CD14-positive monocyte (primary cell): ENCODE data around the gene SNRPD3. TPM values are rescaled to one million over a fixed set of nuclear protein-coding genes. Genes with fewer than 3 reads are reported as not detected.
A peak's percentile ranks its signal among the peaks of the same experiment; 100 is the strongest.
"Not testable (repeated sequence)": the region's sequence is repeated elsewhere in the genome, so short reads cannot be mapped to it uniquely, and the experiment has no call there.

Source experiments
- DNase-seq, 3 donors: peaks; one replicate each; pipeline ENCODE4 v3.0.0-alpha.2; 2011 to 2022
- H2AFZ ChIP-seq: 2 replicates; pipeline ENCODE4 v1.6.0; 2012; ENCODE audit warnings: mild to moderate bottlenecking, low read depth, low read length, inconsistent platforms; ENCODE audit not compliant: insufficient read depth, poor library complexity, severe bottlenecking
- H3K27ac ChIP-seq, 2 donors: 1 replicate in 1 of 2; 2 replicates in 1 of 2; pipeline ENCODE4 v1.5.1; 2012 to 2013; ENCODE audit warnings: low read length in 2 of 2, control low read depth in 1 of 2, inconsistent platforms in 1 of 2, low read depth in 1 of 2, mild to moderate bottlenecking in 1 of 2
- H3K27me3 ChIP-seq, 2 donors: one replicate each; pipeline versions ENCODE4 v1.6.0 to v1.6.1; 2011 to 2013; ENCODE audit warnings: low read length in 2 of 2; ENCODE audit not compliant: control insufficient read depth in 2 of 2, insufficient read depth in 2 of 2
- H3K36me3 ChIP-seq, 2 donors: replicated peaks in 1 of 2; 1 replicate in 1 of 2; 2 replicates in 1 of 2; pipeline versions ENCODE4 v1.5.1 to v1.6.1; 2012 to 2013; ENCODE audit warnings: low read length in 2 of 2, control low read depth in 1 of 2, inconsistent platforms in 1 of 2, mild to moderate bottlenecking in 1 of 2; ENCODE audit not compliant: insufficient read depth in 2 of 2, control insufficient read depth in 1 of 2
- H3K4me1 ChIP-seq, 2 donors: 1 replicate in 1 of 2; 2 replicates in 1 of 2; pipeline versions ENCODE4 v1.5.1 to v1.6.1; 2012 to 2013; ENCODE audit warnings: low read length in 2 of 2, control low read depth in 1 of 2, inconsistent platforms in 1 of 2, mild to moderate bottlenecking in 1 of 2, moderate library complexity in 1 of 2; ENCODE audit not compliant: insufficient read depth in 2 of 2, control insufficient read depth in 1 of 2
- H3K4me2 ChIP-seq: replicated peaks from 2 replicates; pipeline ENCODE3; 2012; ENCODE audit warnings: low read length, moderate library complexity, mild to moderate bottlenecking; ENCODE audit not compliant: poor library complexity, severe bottlenecking; ENCODE audit errors: extremely low read depth
- H3K4me3 ChIP-seq, 3 experiments: fragments of 200-600 bp in 1 of 3; sonication (generic) in 1 of 3; replicated peaks in 1 of 3; 1 replicate in 2 of 3; 2 replicates in 1 of 3; pipeline ENCODE4 v1.5.1; 2011 to 2013; ENCODE audit warnings: low read length in 3 of 3, mild to moderate bottlenecking in 3 of 3, control low read depth in 2 of 3, low read depth in 2 of 3, inconsistent platforms in 1 of 3, moderate library complexity in 1 of 3
- H3K79me2 ChIP-seq: 2 replicates; pipeline ENCODE4 v1.6.0; 2012; ENCODE audit warnings: mild to moderate bottlenecking, control low read depth, inconsistent platforms, low read length, moderate library complexity; ENCODE audit not compliant: insufficient read depth
- H3K9ac ChIP-seq: 2 replicates; pipeline ENCODE4 v1.6.0; 2017; ENCODE audit warnings: low read length, mild to moderate bottlenecking; ENCODE audit not compliant: insufficient read depth, poor library complexity, severe bottlenecking
- H3K9me3 ChIP-seq, 2 donors: replicated peaks in 1 of 2; 1 replicate in 1 of 2; 2 replicates in 1 of 2; pipeline versions ENCODE4 v1.5.1 to v1.6.1; 2012 to 2013; ENCODE audit warnings: low read length in 2 of 2, control low read depth in 1 of 2; ENCODE audit not compliant: control insufficient read depth in 1 of 2, insufficient read depth in 1 of 2
- H4K20me1 ChIP-seq: 2 replicates; pipeline ENCODE4 v1.6.0; 2012; ENCODE audit warnings: mild to moderate bottlenecking, low read length, control low read depth, moderate library complexity; ENCODE audit not compliant: insufficient read depth
- H3K27ac Mint-ChIP-seq, 7 donors: one replicate each; pipeline ENCODE4 v1.8.0; 2020; ENCODE audit warnings: mild to moderate bottlenecking in 7 of 7, mixed read lengths in 7 of 7, moderate library complexity in 6 of 7, inconsistent platforms in 2 of 7
- H3K27me3 Mint-ChIP-seq, 3 donors: one replicate each; pipeline ENCODE4 v1.8.0; 2021 to 2022; ENCODE audit warnings: low read depth in 3 of 3, mild to moderate bottlenecking in 3 of 3, mixed read lengths in 3 of 3, moderate library complexity in 3 of 3, inconsistent platforms in 1 of 3
- H3K36me3 Mint-ChIP-seq, 2 donors: one replicate each; pipeline ENCODE4 v1.8.0; 2020; ENCODE audit warnings: mixed read lengths in 2 of 2, inconsistent platforms in 1 of 2, mild to moderate bottlenecking in 1 of 2
- H3K4me1 Mint-ChIP-seq: one replicate; pipeline ENCODE4 v1.8.0; 2020; ENCODE audit warnings: mild to moderate bottlenecking, mixed read lengths
- H3K4me3 Mint-ChIP-seq, 2 donors: one replicate each; pipeline ENCODE4 v1.8.0; 2020; ENCODE audit warnings: mild to moderate bottlenecking in 2 of 2, mixed read lengths in 2 of 2, moderate library complexity in 1 of 2
- H3K9me3 Mint-ChIP-seq, 7 donors: one replicate each; pipeline ENCODE4 v1.8.0; 2020 to 2022; ENCODE audit warnings: mixed read lengths in 7 of 7, mild to moderate bottlenecking in 6 of 7, moderate library complexity in 6 of 7, inconsistent platforms in 2 of 7
- CTCF ChIP-seq: fragments of 200-600 bp; IDR thresholded peaks from one replicate; pipeline ENCODE4 v1.8.0; 2022; ENCODE audit warnings: antibody characterized with exemption, mild to moderate bottlenecking
- WGBS: methylation state at CpG from one replicate; pipeline ENCODE4 v1.1.5; 2013; ENCODE audit warnings: missing lambda C conversion rate; ENCODE audit not compliant: insufficient coverage; 5-methylcytosine and 5-hydroxymethylcytosine counted together
- intact Hi-C, 2 donors: fragments of 100-400 bp; cut with micrococcal nuclease; formaldehyde crosslinking; loops; one replicate each; pipeline versions ENCODE4 v1.15.0 to v1.15.1; 2023
- polyA plus RNA-seq, 3 donors: library from polyadenylated mRNA; depleted of rRNA in 1 of 3; unstranded in 2 of 3; stranded (reverse) in 1 of 3; fragments of 300-500 nt in 2 of 3; fragments of >200 nt in 1 of 3; fragmentation: Illumina TruSeq in 2 of 3; gene quantifications; 1 replicate in 2 of 3; 2 replicates in 1 of 3; pipeline ENCODE4 v1.2.3, GENCODE V29; 2012 to 2021

The SNRPD3 gene
- polyA plus RNA-seq, 3 donors, result 71.8 to 115 (median 80.9) TPM

DNA sequence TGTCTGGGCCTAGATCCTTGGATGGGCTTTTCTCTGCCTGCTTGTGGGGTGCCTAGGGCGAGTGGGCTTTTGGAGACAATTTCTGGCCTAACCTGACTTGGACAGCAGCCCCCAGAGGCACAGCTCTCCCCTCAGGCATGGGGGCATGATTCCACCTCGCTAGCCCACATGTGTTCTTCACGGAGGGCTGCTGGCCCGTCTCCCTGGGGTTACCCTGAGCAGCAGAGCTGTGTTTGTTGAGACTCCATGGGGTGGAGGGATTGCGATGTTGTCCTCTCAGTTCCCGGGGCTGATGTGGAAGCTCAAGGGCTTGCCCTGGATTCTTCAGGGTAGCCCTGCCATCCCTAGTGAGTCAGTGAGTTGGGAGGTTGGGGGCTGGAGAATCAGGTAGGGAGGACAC is 39.4 kb downstream of the SNRPD3 start:
- Histone ChIP-seq H4K20me1 (no peaks in the 10 kb centered on the region), H3K79me2 (no peaks in the 10 kb centered on the region), H3K27ac (no peak overlapping the region), H3K27me3 (no peaks in the 10 kb centered on the region), H3K9me3 (no peaks in the 10 kb centered on the region), H3K4me2 (no peak overlapping the region), H3K4me3 (no peak overlapping the region), H3K9ac (no peak overlapping the region), H2AFZ (no peak overlapping the region), H3K36me3 (no peaks in the 10 kb centered on the region), H3K4me1 (peaks cover 8 to 15% of the 10 kb centered on the region in 2 donors)
- Mint-ChIP-seq H3K4me1 (peaks cover 11% of the 10 kb centered on the region), H3K27ac (no peak overlapping the region), H3K9me3 (no peaks in the 10 kb centered on the region), H3K36me3 (no peaks in the 10 kb centered on the region), H3K27me3 (peaks cover 1 to 7% (median 2%) of the 10 kb centered on the region in 3 donors), H3K4me3 (no peak overlapping the region)
- no peak for DNase-seq
- WGBS, result 96% methylated on average over 6 of the region's 6 CpGs
- no peak for TF ChIP-seq CTCF
- intact Hi-C loops, result no loop called here

DNA sequence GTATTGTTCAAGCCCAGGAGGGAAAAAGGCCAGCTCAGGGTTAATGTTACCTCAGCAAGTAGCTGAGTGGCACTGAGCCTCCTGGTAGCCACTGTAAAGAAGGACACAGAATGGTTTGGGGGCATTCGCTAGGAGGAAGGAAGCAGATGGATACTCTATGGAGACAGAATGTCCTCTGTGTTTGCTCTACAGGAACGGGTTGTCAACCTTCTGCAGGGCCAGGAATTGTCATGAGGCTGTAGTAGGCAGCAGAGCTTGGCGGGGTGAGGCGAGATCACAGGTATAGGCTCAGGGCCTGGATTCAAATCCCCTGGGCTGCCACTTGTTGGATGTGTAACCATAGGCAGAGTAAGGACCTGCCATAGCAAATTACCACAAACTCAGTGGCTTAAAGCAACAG is 40.1 kb downstream of the SNRPD3 start:
- Histone ChIP-seq H3K4me2 (no peak overlapping the region), H3K4me1 (peaks cover 8 to 18% of the 10 kb centered on the region in 2 donors), H3K79me2 (no peaks in the 10 kb centered on the region), H4K20me1 (no peaks in the 10 kb centered on the region), H3K4me3 (no peak overlapping the region), H3K27me3 (no peaks in the 10 kb centered on the region), H3K9me3 (no peaks in the 10 kb centered on the region), H3K36me3 (no peaks in the 10 kb centered on the region), H3K9ac (no peak overlapping the region), H3K27ac (no peak overlapping the region), H2AFZ (no peak overlapping the region)
- Mint-ChIP-seq H3K9me3 (no peaks in the 10 kb centered on the region), H3K4me3 (no peak overlapping the region), H3K27ac (no peak overlapping the region), H3K4me1 (peaks cover 14% of the 10 kb centered on the region), H3K27me3 (peaks cover 1 to 7% (median 2%) of the 10 kb centered on the region in 3 donors), H3K36me3 (no peaks in the 10 kb centered on the region)
- DNase-seq, result no peak
- intact Hi-C loops, result no loop called here
- 80% methylated on average over 2 of the region's 4 CpGs for WGBS
- TF ChIP-seq CTCF, result no peak

- intact Hi-C loops, H3K27me3 ChIP-seq, H3K36me3 Mint-ChIP-seq, DNase-seq, H3K27ac ChIP-seq, H3K36me3 ChIP-seq, H3K4me2 ChIP-seq, H2AFZ ChIP-seq, H3K9me3 Mint-ChIP-seq, H3K27me3 Mint-ChIP-seq, H3K4me3 ChIP-seq, H3K9ac ChIP-seq, H3K9me3 ChIP-seq, H3K79me2 ChIP-seq, H4K20me1 ChIP-seq, H3K4me3 Mint-ChIP-seq: not testable (repeated sequence)
- 100% methylated on average over 5 of the region's 9 CpGs for WGBS
- peaks cover 25% of the 10 kb centered on the region for H3K4me1 Mint-ChIP-seq
- peaks cover 21 to 28% of the 10 kb centered on the region in 2 donors for H3K4me1 ChIP-seq
- H3K27ac Mint-ChIP-seq, result peak overlapping the region in 1 of 7 donors; percentile 16
Observed at GRCh38 chr22:24597076-24597475, 41.3 kb downstream of the SNRPD3 start.
